ENCODE data around the gene ZNF496. TPM values are rescaled to one million over a fixed set of nuclear protein-coding genes. Genes with fewer than 3 reads are reported as not detected.

Gene ZNF496
- total and polyA plus RNA-seq, 9 of the 15 experiments (the other 6 are each of a cell fraction or from before 2014, with no cell fraction given) = 4.3 to 54.0 (median 31.3) TPM

- peak; percentile 93 for TF ChIP-seq VEZF1 (CRISPR knock-in tag; IDR thresholded peaks at IDR 0.05)
- TF ChIP-seq, protein P1, sequence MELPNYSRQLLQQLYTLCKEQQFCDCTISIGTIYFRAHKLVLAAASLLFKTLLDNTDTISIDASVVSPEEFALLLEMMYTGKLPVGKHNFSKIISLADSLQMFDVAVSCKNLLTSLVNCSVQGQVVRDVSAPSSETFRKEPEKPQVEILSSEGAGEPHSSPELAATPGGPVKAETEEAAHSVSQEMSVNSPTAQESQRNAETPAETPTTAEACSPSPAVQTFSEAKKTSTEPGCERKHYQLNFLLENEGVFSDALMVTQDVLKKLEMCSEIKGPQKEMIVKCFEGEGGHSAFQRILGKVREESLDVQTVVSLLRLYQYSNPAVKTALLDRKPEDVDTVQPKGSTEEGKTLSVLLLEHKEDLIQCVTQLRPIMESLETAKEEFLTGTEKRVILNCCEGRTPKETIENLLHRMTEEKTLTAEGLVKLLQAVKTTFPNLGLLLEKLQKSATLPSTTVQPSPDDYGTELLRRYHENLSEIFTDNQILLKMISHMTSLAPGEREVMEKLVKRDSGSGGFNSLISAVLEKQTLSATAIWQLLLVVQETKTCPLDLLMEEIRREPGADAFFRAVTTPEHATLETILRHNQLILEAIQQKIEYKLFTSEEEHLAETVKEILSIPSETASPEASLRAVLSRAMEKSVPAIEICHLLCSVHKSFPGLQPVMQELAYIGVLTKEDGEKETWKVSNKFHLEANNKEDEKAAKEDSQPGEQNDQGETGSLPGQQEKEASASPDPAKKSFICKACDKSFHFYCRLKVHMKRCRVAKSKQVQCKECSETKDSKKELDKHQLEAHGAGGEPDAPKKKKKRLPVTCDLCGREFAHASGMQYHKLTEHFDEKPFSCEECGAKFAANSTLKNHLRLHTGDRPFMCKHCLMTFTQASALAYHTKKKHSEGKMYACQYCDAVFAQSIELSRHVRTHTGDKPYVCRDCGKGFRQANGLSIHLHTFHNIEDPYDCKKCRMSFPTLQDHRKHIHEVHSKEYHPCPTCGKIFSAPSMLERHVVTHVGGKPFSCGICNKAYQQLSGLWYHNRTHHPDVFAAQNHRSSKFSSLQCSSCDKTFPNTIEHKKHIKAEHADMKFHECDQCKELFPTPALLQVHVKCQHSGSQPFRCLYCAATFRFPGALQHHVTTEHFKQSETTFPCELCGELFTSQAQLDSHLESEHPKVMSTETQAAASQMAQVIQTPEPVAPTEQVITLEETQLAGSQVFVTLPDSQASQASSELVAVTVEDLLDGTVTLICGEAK (IDR thresholded peaks at IDR 0.05) = peak; percentile 82
- TF ChIP-seq, protein P1 (CRISPR knock-in tag; IDR thresholded peaks at IDR 0.05) = no peak
- peak; percentile 57; the same call in 1 of the 2 replicates for TF ChIP-seq ZNF766 (CRISPR knock-in tag; conservative IDR thresholded peaks at IDR 0.05)
- no peak; the same call in 1 of the 2 replicates for TF ChIP-seq CREB1 (IDR thresholded peaks at IDR 0.05)
- TF ChIP-seq CREB1 (CRISPR knock-in tag; IDR thresholded peaks at IDR 0.05) = no peak
- TF ChIP-seq, protein P2, sequence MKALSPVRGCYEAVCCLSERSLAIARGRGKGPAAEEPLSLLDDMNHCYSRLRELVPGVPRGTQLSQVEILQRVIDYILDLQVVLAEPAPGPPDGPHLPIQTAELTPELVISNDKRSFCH (CRISPR knock-in tag; IDR thresholded peaks at IDR 0.05) = no peak
- TF ChIP-seq, protein P2 (tag; IDR thresholded peaks at IDR 0.05) = no peak
- TF ChIP-seq ZNF217 (CRISPR knock-in tag; IDR thresholded peaks at IDR 0.05) = no peak
- TF ChIP-seq LCOR (CRISPR knock-in tag; IDR thresholded peaks at IDR 0.05) = 0 out of 2 replicates have a peak, but pooled peaks have one; percentile 23
- no peak for TF ChIP-seq ZNF583 (CRISPR knock-in tag; IDR thresholded peaks at IDR 0.05)
- TF ChIP-seq SNIP1 (IDR thresholded peaks at IDR 0.05; ENCODE audit: low read depth) = peak; percentile 60; the same call in 1 of the 2 replicates
Observed at GRCh38 chr1:247331525-247332214, at the start of gene ZNF496 (continued).
